ENCODE measurements around the gene THSD8.
A peak's percentile ranks its signal among the peaks of the same experiment; 100 is the strongest.

DNA sequence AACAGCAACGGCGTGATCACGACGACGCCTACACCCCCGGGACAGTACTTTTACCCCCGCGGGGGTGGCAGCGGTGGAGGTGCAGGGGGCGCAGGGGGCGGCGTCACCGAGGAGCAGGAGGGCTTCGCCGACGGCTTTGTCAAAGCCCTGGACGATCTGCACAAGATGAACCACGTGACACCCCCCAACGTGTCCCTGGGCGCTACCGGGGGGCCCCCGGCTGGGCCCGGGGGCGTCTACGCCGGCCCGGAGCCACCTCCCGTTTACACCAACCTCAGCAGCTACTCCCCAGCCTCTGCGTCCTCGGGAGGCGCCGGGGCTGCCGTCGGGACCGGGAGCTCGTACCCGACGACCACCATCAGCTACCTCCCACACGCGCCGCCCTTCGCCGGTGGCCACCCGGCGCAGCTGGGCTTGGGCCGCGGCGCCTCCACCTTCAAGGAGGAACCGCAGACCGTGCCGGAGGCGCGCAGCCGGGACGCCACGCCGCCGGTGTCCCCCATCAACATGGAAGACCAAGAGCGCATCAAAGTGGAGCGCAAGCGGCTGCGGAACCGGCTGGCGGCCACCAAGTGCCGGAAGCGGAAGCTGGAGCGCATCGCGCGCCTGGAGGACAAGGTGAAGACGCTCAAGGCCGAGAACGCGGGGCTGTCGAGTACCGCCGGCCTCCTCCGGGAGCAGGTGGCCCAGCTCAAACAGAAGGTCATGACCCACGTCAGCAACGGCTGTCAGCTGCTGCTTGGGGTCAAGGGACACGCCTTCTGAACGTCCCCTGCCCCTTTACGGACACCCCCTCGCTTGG is 9.6 kb upstream of the THSD8 start:
- TF ChIP-seq EZH2 (IDR thresholded peaks at IDR 0.05; ENCODE audit: borderline replicate concordance), result no peak
- TF ChIP-seq, protein P1, sequence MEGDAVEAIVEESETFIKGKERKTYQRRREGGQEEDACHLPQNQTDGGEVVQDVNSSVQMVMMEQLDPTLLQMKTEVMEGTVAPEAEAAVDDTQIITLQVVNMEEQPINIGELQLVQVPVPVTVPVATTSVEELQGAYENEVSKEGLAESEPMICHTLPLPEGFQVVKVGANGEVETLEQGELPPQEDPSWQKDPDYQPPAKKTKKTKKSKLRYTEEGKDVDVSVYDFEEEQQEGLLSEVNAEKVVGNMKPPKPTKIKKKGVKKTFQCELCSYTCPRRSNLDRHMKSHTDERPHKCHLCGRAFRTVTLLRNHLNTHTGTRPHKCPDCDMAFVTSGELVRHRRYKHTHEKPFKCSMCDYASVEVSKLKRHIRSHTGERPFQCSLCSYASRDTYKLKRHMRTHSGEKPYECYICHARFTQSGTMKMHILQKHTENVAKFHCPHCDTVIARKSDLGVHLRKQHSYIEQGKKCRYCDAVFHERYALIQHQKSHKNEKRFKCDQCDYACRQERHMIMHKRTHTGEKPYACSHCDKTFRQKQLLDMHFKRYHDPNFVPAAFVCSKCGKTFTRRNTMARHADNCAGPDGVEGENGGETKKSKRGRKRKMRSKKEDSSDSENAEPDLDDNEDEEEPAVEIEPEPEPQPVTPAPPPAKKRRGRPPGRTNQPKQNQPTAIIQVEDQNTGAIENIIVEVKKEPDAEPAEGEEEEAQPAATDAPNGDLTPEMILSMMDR (IDR thresholded peaks at IDR 0.05; ENCODE audit: poor library complexity), result no peak
- TF ChIP-seq EZH2phosphoT487 (IDR thresholded peaks at IDR 0.05; ENCODE audit: low read depth, severe bottlenecking, unreplicated experiment), result peak; percentile 40
